ENCODE measurements around the gene IREB2. TPM values are rescaled to one million over a fixed set of nuclear protein-coding genes. Genes with fewer than 3 reads are reported as not detected.
A peak's percentile ranks its signal among the peaks of the same experiment; 100 is the strongest.
"Not testable (repeated sequence)": the region's sequence is repeated elsewhere in the genome, so short reads cannot be mapped to it uniquely, and the experiment has no call there.

The IREB2 gene
- total RNA-seq, 4 donors from 2014 or later: 17.2 to 35.3 (median 25.1) TPM

GRCh38 chr15:78432664-78433063 lies 5.4 kb upstream of the IREB2 start:
- no peaks in the 10 kb centered on the region for H3K36me3 ChIP-seq
- 74 to 86% methylated on average over 1 of the region's 1 CpG for WGBS, 2 donors
- DNase-seq: no peak
- no peaks in the 10 kb centered on the region for H3K9me3 ChIP-seq
- H3K4me3 ChIP-seq: no peak overlapping the region
- peaks cover 0 to 8% (median 3%) of the 10 kb centered on the region in 3 donors for H3K4me1 ChIP-seq
- H3K27me3 ChIP-seq: peaks cover 0 to 57% (median 0%) of the 10 kb centered on the region in 4 donors
- no peak overlapping the region for H3K27ac ChIP-seq
- intact Hi-C loops (cut with DNase I): no loop called here
- no peak for TF ChIP-seq POLR2A (IDR thresholded peaks at IDR 0.05)
- TF ChIP-seq CTCF (IDR thresholded peaks at IDR 0.05): no peak

GRCh38 chr15:78434134-78434533 lies 3.9 kb upstream of the IREB2 start:
- 56 to 59% methylated on average over 8 of the region's 8 CpGs for WGBS, 2 donors
- TF ChIP-seq POLR2A (IDR thresholded peaks at IDR 0.05): no peak
- no peak for TF ChIP-seq CTCF (IDR thresholded peaks at IDR 0.05)
- Histone ChIP-seq H3K4me3 (no peak overlapping the region), H3K36me3 (no peaks in the 10 kb centered on the region), H3K27me3 (peaks cover 0 to 42% (median 0%) of the 10 kb centered on the region in 4 donors), H3K4me1 (peaks cover 2 to 13% (median 4%) of the 10 kb centered on the region in 3 donors), H3K9me3 (no peaks in the 10 kb centered on the region), H3K27ac (no peak overlapping the region)
- no peak for DNase-seq
- intact Hi-C loops (cut with DNase I): no loop called here

- Histone ChIP-seq H3K4me1 (peaks cover 8 to 19% (median 10%) of the 10 kb centered on the region in 3 donors), H3K27me3 (peaks cover 0 to 39% (median 0%) of the 10 kb centered on the region in 4 donors)
- H3K4me3 ChIP-seq; DNase-seq; intact Hi-C loops (cut with DNase I); H3K9me3 ChIP-seq; H3K36me3 ChIP-seq; H3K27ac ChIP-seq: not testable (repeated sequence)
- 63% methylated on average over 6 of the region's 6 CpGs for WGBS, 2 donors
These were observed 3.3 kb upstream of the IREB2 start for GRCh38 chr15:78434711-78435110.

GRCh38 chr15:78437107-78437761 lies 782 bp upstream of the IREB2 start:
- 12 to 20% methylated on average over 11 of the region's 11 CpGs for WGBS, 2 donors
- H3K36me3 ChIP-seq: peaks cover 0 to 24% (median 6%) of the 10 kb centered on the region in 3 donors
- H3K4me1 ChIP-seq: peaks cover 8 to 44% (median 22%) of the 10 kb centered on the region in 3 donors
- H3K27ac ChIP-seq: peak overlapping the region; percentile 66 to 97 (median 93)
- TF ChIP-seq CTCF (IDR thresholded peaks at IDR 0.05) (no peak), POLR2A (IDR thresholded peaks at IDR 0.05) (no peak)
- DNase-seq: no peak
- peaks cover 0 to 14% (median 0%) of the 10 kb centered on the region in 4 donors for H3K27me3 ChIP-seq
- intact Hi-C loops (cut with DNase I): no loop called here
- no peaks in the 10 kb centered on the region for H3K9me3 ChIP-seq
- peak overlapping the region; percentile 73 to 95 (median 86) for H3K4me3 ChIP-seq

- 0% methylated on average over 13 to 17 of the region's 23 CpGs for WGBS, 2 donors
These were observed 736 bp downstream of the IREB2 start for GRCh38 chr15:78438619-78439285.

More at GRCh38 chr15:78438619-78439285, 736 bp downstream of the IREB2 start:
- H3K27me3 ChIP-seq: peaks cover 0 to under 1% (median 0%) of the 10 kb centered on the region in 4 donors
- peak overlapping the region; percentile 73 to 95 (median 86) for H3K4me3 ChIP-seq
- intact Hi-C loops (cut with DNase I): no loop called here
- no peak for DNase-seq
- peaks cover 8 to 59% (median 22%) of the 10 kb centered on the region in 3 donors for H3K4me1 ChIP-seq
- H3K27ac ChIP-seq: peak overlapping the region; percentile 91 to 97 (median 94)
- peaks cover 0 to 39% (median 6%) of the 10 kb centered on the region in 3 donors for H3K36me3 ChIP-seq
- TF ChIP-seq CTCF (IDR thresholded peaks at IDR 0.05): peak in 1 of 6 experiments; percentile 9
- no peak for TF ChIP-seq POLR2A (IDR thresholded peaks at IDR 0.05)
- no peaks in the 10 kb centered on the region for H3K9me3 ChIP-seq
